ENCODE measurements around the gene PARP3.
A peak's percentile ranks its signal among the peaks of the same experiment; 100 is the strongest.

The PARP3 gene

DNA sequence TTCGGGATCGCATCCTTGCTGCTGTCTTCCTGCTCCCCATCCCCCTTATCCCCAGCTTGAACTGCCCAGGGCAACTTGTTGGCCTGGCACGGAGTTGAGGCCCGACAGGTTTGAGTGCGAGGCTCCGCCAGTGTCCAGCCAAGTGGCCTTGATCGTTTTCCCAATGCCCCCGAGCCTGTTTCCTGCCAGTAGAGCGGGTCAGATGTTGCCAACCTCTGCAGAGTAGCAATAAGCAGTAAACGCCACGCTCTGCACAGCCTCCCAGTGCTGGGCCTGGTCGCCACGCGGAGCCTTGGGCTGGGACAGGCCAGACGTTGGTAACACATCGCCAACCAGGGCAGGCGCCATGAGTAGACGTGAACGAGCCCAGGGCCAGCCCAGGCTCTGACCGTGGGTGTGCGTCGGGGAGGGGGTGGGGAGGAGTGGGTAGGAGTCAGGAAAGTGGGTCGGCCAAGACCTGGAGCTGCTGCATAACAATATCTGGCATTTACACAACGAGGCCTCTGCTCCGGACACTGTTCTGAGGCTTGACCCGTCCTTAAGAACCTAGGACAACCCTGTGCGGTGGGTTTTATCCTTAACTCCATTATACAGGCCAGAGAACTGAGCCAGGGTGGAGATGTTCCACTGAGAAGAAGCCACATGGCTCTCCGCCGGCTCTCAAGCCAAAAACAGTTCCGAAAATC is 32.3 kb downstream of the PARP3 start:
- peak overlapping the region; percentile 70 for H3K27ac ChIP-seq (ENCODE audit: poor library complexity, severe bottlenecking)
- H3K4me1 ChIP-seq (ENCODE audit: insufficient read depth, poor library complexity, severe bottlenecking) = peaks cover 16% of the 10 kb centered on the region
- H3K4me3 ChIP-seq (ENCODE audit: severe bottlenecking) = peak overlapping the region; percentile 49
- ATAC-seq (ENCODE audit: low read depth) (peak; percentile 2; the same call in 2 of the 3 replicates), DNase-seq (ENCODE audit: low spot score) (no peak)
- TF ChIP-seq, protein P1, sequence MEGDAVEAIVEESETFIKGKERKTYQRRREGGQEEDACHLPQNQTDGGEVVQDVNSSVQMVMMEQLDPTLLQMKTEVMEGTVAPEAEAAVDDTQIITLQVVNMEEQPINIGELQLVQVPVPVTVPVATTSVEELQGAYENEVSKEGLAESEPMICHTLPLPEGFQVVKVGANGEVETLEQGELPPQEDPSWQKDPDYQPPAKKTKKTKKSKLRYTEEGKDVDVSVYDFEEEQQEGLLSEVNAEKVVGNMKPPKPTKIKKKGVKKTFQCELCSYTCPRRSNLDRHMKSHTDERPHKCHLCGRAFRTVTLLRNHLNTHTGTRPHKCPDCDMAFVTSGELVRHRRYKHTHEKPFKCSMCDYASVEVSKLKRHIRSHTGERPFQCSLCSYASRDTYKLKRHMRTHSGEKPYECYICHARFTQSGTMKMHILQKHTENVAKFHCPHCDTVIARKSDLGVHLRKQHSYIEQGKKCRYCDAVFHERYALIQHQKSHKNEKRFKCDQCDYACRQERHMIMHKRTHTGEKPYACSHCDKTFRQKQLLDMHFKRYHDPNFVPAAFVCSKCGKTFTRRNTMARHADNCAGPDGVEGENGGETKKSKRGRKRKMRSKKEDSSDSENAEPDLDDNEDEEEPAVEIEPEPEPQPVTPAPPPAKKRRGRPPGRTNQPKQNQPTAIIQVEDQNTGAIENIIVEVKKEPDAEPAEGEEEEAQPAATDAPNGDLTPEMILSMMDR (IDR thresholded peaks at IDR 0.05; ENCODE audit: poor library complexity, severe bottlenecking) = peak; percentile 83
- H3K9me3 ChIP-seq (ENCODE audit: severe bottlenecking) = no peaks in the 10 kb centered on the region
- H3K27me3 ChIP-seq (ENCODE audit: insufficient read depth, poor library complexity, severe bottlenecking) = no peaks in the 10 kb centered on the region
- no peaks in the 10 kb centered on the region for H3K36me3 ChIP-seq (ENCODE audit: low read depth)

DNA sequence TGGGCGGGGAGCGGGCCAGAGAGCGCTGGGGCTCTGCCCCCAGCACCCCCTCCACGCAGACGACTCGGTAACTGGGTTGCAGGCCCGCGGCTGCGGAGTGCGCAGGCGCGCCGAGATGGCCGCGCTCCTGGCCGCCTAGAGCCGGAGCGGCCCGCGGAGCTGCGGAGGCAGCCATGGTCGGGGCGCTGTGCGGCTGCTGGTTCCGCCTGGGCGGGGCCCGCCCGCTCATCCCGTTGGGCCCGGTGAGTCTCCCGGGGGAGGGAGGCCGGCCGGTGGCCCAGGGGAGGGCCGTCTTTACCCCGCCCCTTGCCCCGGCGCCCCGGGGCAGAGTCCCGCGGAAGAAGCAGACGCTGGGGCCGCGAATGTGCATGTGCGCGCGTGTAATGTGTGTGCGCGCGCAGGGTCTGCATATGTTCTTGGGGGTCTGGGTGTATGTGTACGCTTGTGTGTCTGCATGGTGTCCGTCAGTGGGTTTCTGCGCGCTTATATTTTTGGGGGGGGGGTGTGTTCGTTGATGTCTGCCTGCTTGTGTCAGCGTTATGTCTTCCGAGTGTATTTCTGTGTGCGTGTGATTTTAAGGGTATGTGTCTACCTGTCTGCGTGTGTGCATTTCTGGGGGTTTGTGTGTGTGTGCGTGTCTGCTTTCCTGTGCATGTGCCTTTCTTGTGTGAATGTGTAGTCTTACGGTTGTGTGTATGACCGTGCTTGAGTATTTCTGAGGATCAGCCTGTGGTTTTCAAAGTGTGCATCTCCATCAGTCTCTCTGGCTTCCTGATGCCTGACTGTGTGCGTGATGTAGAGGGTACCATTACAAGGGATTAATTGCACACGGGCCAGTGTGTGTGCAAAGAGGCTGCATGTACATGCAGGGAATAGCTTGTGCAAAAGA is 33.0 kb downstream of the PARP3 start, which contains the start of gene ABHD14A:
ABHD14A (plus strand) TSS at position 102 of the 889 bp plus-strand sequence; CDS start at position 174, 72 bp downstream.
- Histone ChIP-seq H3K27me3 (ENCODE audit: insufficient read depth, poor library complexity, severe bottlenecking) (no peaks in the 10 kb centered on the region), H3K4me1 (ENCODE audit: insufficient read depth, poor library complexity, severe bottlenecking) (peaks cover 16% of the 10 kb centered on the region), H3K36me3 (ENCODE audit: low read depth) (no peaks in the 10 kb centered on the region), H3K4me3 (ENCODE audit: severe bottlenecking) (peak within 1 kb of the TSS; percentile 49), H3K27ac (ENCODE audit: poor library complexity, severe bottlenecking) (peak within 1 kb of the TSS; percentile 70), H3K9me3 (ENCODE audit: severe bottlenecking) (no peaks in the 10 kb centered on the region)
- no peak for DNase-seq (ENCODE audit: low spot score)
- TF ChIP-seq, protein P1 (IDR thresholded peaks at IDR 0.05; ENCODE audit: poor library complexity, severe bottlenecking) = no peak
- ATAC-seq (ENCODE audit: low read depth) = peak; percentile 72

DNA sequence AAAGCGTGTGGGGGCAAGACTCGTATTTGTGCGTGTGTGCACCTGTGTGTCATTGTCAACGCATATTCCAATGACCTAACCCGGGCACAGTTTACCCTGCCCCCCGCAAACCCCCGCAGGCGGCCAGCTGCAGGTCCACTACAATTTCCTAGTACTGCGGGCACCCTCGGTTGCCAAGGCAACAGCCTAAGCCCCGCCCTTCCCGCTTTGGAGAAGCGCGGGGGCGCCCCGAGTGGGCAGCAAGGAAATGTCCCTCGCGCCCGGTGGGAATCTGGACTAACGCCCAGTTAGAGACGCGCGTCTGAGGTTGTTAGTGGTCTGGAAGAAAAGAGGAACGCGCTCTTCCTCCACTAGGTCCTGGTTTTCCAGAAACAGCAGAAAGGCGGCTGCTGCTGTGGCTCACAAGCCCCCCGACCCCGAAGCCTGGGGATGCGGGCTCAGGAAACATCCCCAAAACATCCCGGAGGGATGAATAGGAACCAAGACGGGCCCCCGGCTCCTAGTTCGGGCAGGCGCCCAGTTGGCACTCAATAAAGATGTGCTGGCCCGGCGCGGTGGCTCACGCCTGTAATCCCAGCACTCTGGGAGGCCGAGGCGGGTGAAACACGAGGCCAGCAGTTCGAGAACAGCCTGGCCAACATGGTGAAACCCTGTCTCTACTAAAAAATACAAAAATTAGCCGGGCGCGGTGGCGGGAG is 33.8 kb downstream of the PARP3 start:
- DNase-seq (ENCODE audit: low spot score) (no peak), ATAC-seq (ENCODE audit: low read depth) (no peak)
- H3K27ac ChIP-seq (ENCODE audit: poor library complexity, severe bottlenecking) = no peak overlapping the region
- H3K4me3 ChIP-seq (ENCODE audit: severe bottlenecking) = no peak overlapping the region
- peaks cover 16% of the 10 kb centered on the region for H3K4me1 ChIP-seq (ENCODE audit: insufficient read depth, poor library complexity, severe bottlenecking)
- no peaks in the 10 kb centered on the region for H3K27me3 ChIP-seq (ENCODE audit: insufficient read depth, poor library complexity, severe bottlenecking)
- H3K9me3 ChIP-seq (ENCODE audit: severe bottlenecking) = no peaks in the 10 kb centered on the region
- H3K36me3 ChIP-seq (ENCODE audit: low read depth) = no peaks in the 10 kb centered on the region
- TF ChIP-seq, protein P1 (IDR thresholded peaks at IDR 0.05; ENCODE audit: poor library complexity, severe bottlenecking) = no peak

DNA sequence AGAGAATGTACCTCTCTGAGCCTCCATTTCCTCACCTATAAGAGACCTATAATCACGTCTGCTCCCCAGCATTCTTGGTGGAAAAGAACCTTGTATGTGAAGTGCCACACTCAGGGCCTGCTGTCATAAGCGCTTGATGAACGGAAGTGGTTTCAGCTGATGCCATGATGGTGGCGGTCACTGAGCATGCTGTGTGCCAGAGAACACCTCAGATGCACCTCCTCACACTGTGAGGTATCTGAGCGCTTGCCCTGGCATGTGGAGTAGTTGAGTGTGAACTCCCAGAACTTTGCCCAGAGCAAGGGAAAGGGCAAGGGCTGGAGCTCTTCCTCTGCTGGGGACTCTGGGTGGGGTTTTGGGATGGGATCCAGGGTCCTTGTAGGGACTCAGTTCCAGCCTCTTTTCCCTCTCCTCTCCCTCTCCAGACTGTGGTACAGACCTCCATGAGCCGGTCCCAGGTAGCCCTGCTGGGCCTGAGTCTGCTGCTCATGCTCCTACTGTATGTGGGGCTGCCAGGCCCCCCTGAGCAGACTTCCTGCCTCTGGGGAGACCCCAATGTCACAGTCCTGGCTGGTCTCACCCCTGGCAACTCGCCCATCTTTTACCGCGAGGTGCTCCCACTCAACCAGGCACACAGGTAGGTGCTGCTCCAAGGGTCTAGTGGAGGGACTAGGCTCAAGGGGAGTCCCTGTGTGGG is 35.4 kb downstream of the PARP3 start:
- Histone ChIP-seq H3K4me3 (ENCODE audit: severe bottlenecking) (no peak overlapping the region), H3K27me3 (ENCODE audit: insufficient read depth, poor library complexity, severe bottlenecking) (no peaks in the 10 kb centered on the region), H3K36me3 (ENCODE audit: low read depth) (no peaks in the 10 kb centered on the region), H3K27ac (ENCODE audit: poor library complexity, severe bottlenecking) (peak overlapping the region; percentile 21), H3K4me1 (ENCODE audit: insufficient read depth, poor library complexity, severe bottlenecking) (peaks cover 16% of the 10 kb centered on the region), H3K9me3 (ENCODE audit: severe bottlenecking) (no peaks in the 10 kb centered on the region)
- ATAC-seq (ENCODE audit: low read depth) (0 out of 3 replicates have a peak, but pooled peaks have one; percentile 6), DNase-seq (ENCODE audit: low spot score) (no peak)
- TF ChIP-seq, protein P1 (IDR thresholded peaks at IDR 0.05; ENCODE audit: poor library complexity, severe bottlenecking) = no peak

Data from RWPE2 (cell line).